ENCODE data around the gene CHRNB1. TPM values are rescaled to one million over a fixed set of nuclear protein-coding genes. Genes with fewer than 3 reads are reported as not detected.
A peak's percentile ranks its signal among the peaks of the same experiment; 100 is the strongest.
"Not testable (repeated sequence)": the region's sequence is repeated elsewhere in the genome, so short reads cannot be mapped to it uniquely, and the experiment has no call there.

CHRNB1 gene
- total RNA-seq, 1 donor from 2014 or later = 9.8 TPM

- intact Hi-C loops (cut with DNase I) = no loop called here
- ATAC-seq (ENCODE audit: poor library complexity) (no peak), DNase-seq (no peak)
These were observed 15.2 kb downstream of the CHRNB1 start for GRCh38 chr17:7459961-7460545.

GRCh38 chr17:7460850-7461660, 16.2 kb downstream of the CHRNB1 start:
- intact Hi-C loops (cut with DNase I) = no loop called here

GRCh38 chr17:7462474-7463371, 17.9 kb downstream of the CHRNB1 start:
- intact Hi-C loops (cut with DNase I) = no loop called here
- ATAC-seq (ENCODE audit: poor library complexity) (no peak), DNase-seq (no peak)

More at GRCh38 chr17:7460850-7461660, 16.2 kb downstream of the CHRNB1 start:
- DNase-seq = no peak
- ATAC-seq (ENCODE audit: poor library complexity) = no peak

- intact Hi-C loops (cut with DNase I) = no loop called here
- ATAC-seq (ENCODE audit: poor library complexity) (no peak), DNase-seq (no peak)
These were observed 18.5 kb downstream of the CHRNB1 start for GRCh38 chr17:7463372-7463846.

GRCh38 chr17:7464081-7464480, 19.2 kb downstream of the CHRNB1 start:
- no peak for ATAC-seq (ENCODE audit: poor library complexity)
- intact Hi-C loops (cut with DNase I) = no loop called here
- DNase-seq = no peak

GRCh38 chr17:7465597-7466275, 20.9 kb downstream of the CHRNB1 start:
- no peak for DNase-seq
- no peak for ATAC-seq (ENCODE audit: poor library complexity)
- intact Hi-C loops (cut with DNase I) = no loop called here

- ATAC-seq (ENCODE audit: poor library complexity) (no peak), DNase-seq (no peak)
- intact Hi-C loops (cut with DNase I) = no loop called here
These were observed 21.4 kb downstream of the CHRNB1 start for GRCh38 chr17:7466318-7466638.

GRCh38 chr17:7466639-7467341, 21.9 kb downstream of the CHRNB1 start:
- ATAC-seq (ENCODE audit: poor library complexity) (peak; percentile 62), DNase-seq (peak; percentile 88)
- intact Hi-C loops (cut with DNase I) = no loop called here

GRCh38 chr17:7467498-7467897, 22.6 kb downstream of the CHRNB1 start:
- DNase-seq (no peak), ATAC-seq (ENCODE audit: poor library complexity) (no peak)
- intact Hi-C loops (cut with DNase I) = no loop called here

GRCh38 chr17:7468290-7468689, 23.4 kb downstream of the CHRNB1 start:
- DNase-seq = no peak
- ATAC-seq (ENCODE audit: poor library complexity) = no peak
- intact Hi-C loops (cut with DNase I) = no loop called here

GRCh38 chr17:7468804-7469389, 24.0 kb downstream of the CHRNB1 start:
- DNase-seq = no peak
- intact Hi-C loops (cut with DNase I) = no loop called here
- ATAC-seq (ENCODE audit: poor library complexity) = no peak

- intact Hi-C loops (cut with DNase I); ATAC-seq (ENCODE audit: poor library complexity): not testable (repeated sequence)
- DNase-seq = peak; percentile 36
These were observed 25.0 kb downstream of the CHRNB1 start for GRCh38 chr17:7469843-7470242.

GRCh38 chr17:7470457-7470973, 25.7 kb downstream of the CHRNB1 start:
- intact Hi-C loops (cut with DNase I); ATAC-seq (ENCODE audit: poor library complexity): not testable (repeated sequence)
- DNase-seq = peak; percentile 6

GRCh38 chr17:7471729-7472128, 26.9 kb downstream of the CHRNB1 start:
- ATAC-seq (ENCODE audit: poor library complexity) (no peak), DNase-seq (no peak)
- intact Hi-C loops (cut with DNase I) = no loop called here

- ATAC-seq (ENCODE audit: poor library complexity); intact Hi-C loops (cut with DNase I): not testable (repeated sequence)
- DNase-seq = peak; percentile 34
These were observed 29.9 kb downstream of the CHRNB1 start for GRCh38 chr17:7474767-7475166.

GRCh38 chr17:7475764-7476422, 31.0 kb downstream of the CHRNB1 start:
- peak; percentile 73 for DNase-seq
- ATAC-seq (ENCODE audit: poor library complexity) = peak; percentile 53
- intact Hi-C loops (cut with DNase I) = no loop called here

GRCh38 chr17:7476494-7476893, 31.6 kb downstream of the CHRNB1 start:
- no peak for ATAC-seq (ENCODE audit: poor library complexity)
- intact Hi-C loops (cut with DNase I) = no loop called here
- DNase-seq = peak; percentile 2
